ENCODE results near the gene TXLNB. TPM values are rescaled to one million over a fixed set of nuclear protein-coding genes. Genes with fewer than 3 reads are reported as not detected.
"Not testable (repeated sequence)": the region's sequence is repeated elsewhere in the genome, so short reads cannot be mapped to it uniquely, and the experiment has no call there.

TXLNB gene
- total RNA-seq, 2 donors from 2014 or later: 0.31 to 0.32 TPM

DNA sequence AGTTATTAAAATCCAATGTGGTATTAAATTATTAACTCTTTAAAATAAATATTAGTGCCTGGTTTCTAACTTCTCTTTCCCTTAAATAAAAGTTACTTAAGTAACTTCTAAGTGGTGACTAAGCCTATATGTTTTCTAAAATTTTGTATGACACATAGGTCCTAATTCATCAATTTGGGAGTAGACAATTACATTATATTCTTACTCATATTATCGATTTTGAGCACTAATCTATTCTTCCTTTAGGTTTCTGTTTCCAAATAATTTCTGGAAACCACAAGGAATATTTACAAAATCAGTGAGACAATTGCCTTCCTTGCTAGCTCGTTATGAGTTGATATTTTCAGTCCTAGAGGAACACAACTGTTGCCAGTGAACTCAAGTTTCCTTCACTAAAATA, 28.3 kb upstream of the TXLNB start:
- Mint-ChIP-seq H3K27ac (no peak overlapping the region), H3K9me3 (peaks cover 18 to 20% of the 10 kb centered on the region in 2 donors), H3K36me3 (peaks cover 5 to 49% of the 10 kb centered on the region in 2 donors)
- no peak for ATAC-seq
- no peak for DNase-seq (ENCODE audit: low spot score in 2 of 2)

- Mint-ChIP-seq H3K9me3 (peaks cover 3 to 11% of the 10 kb centered on the region in 2 donors), H3K27ac (no peak overlapping the region), H3K36me3 (peaks cover 0 to 25% of the 10 kb centered on the region in 2 donors)
- no peak for DNase-seq (ENCODE audit: low spot score in 2 of 2)
- ATAC-seq: no peak
Observed at GRCh38 chr6:139316622-139317317, 25.0 kb upstream of the TXLNB start.

DNA sequence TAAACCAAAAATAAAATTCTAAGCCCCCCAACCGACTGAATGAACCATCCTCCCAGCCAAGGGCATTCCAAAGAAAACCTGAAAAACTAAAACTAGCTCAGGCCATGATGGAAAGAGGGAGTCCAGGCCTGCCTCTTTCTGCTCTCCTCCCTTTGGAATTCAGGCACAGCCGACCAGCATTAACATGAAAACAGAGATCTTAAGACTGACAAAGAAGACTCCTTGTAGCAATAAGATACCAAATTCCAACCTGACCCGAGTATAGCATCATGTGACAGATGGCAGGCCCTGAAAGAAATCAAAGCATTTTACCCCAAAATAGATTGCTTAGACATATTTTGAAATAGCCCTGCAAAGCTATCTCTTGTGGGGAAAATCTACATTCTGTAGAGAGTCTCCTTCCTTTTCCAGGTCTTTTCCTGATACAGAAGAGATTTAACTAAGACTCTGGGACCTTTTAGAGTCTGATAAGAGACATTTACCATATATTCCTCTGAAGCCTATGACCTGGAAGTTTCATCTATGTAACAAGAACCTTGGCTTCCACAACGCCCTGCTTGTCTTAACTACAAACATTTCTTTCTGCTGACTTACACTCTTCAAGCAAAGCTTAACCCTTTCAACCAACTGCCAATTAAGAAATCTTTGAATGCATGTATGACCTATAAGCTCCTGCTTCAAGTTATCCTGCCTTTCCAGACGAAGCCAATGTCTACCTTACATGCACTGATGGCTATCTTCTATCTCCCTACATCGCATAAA, 22.2 kb upstream of the TXLNB start:
- Mint-ChIP-seq H3K36me3 (peaks cover 0 to 21% of the 10 kb centered on the region in 2 donors), H3K9me3 (peaks cover 3 to 16% of the 10 kb centered on the region in 2 donors), H3K27ac (no peak overlapping the region)
- DNase-seq (ENCODE audit: low spot score in 2 of 2) (no peak), ATAC-seq (no peak)

DNA sequence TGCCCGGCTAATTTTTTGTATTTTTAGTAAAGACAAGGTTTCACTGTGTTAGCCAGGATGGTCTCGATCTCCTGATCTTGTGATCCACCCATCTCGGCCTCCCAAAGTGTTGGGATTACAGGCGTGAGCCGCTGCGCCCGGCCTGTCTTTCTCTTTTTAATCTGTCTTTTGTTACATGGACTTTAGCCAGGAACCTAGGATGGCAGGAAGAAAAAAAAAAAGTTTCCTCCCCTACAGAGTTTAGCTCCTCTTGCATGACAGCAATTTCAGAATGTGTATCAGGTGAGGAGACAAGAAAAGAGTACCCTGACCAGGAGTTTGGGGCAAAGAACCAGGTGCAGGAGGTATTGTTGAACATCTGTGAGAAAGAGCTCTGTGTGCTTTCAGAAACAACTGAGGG, 21.4 kb upstream of the TXLNB start:
- DNase-seq (ENCODE audit: low spot score in 2 of 2) (no peak), ATAC-seq (no peak)
- Mint-ChIP-seq H3K9me3 (peaks cover 3 to 17% of the 10 kb centered on the region in 2 donors), H3K27ac (peak overlapping the region in 1 of 2 donors; percentile 33), H3K36me3 (peaks cover 0 to 25% of the 10 kb centered on the region in 2 donors)

- Mint-ChIP-seq H3K9me3 (peaks cover 0 to 15% of the 10 kb centered on the region in 2 donors), H3K27ac (no peak overlapping the region), H3K36me3 (peaks cover 0 to 19% of the 10 kb centered on the region in 2 donors)
- no peak for ATAC-seq
- no peak for DNase-seq (ENCODE audit: low spot score in 2 of 2)
Observed at GRCh38 chr6:139311831-139312230, 20.0 kb upstream of the TXLNB start.

- H3K27ac Mint-ChIP-seq: peak overlapping the region in 1 of 2 donors; percentile 8
- peaks cover 0 to 9% of the 10 kb centered on the region in 2 donors for H3K9me3 Mint-ChIP-seq
- peak in 1 of 2 donors; percentile 40 for ATAC-seq
- peaks cover 0 to 14% of the 10 kb centered on the region in 2 donors for H3K36me3 Mint-ChIP-seq
- DNase-seq (ENCODE audit: low spot score in 2 of 2): no peak
Observed at GRCh38 chr6:139308936-139309603, 17.3 kb upstream of the TXLNB start.

DNA sequence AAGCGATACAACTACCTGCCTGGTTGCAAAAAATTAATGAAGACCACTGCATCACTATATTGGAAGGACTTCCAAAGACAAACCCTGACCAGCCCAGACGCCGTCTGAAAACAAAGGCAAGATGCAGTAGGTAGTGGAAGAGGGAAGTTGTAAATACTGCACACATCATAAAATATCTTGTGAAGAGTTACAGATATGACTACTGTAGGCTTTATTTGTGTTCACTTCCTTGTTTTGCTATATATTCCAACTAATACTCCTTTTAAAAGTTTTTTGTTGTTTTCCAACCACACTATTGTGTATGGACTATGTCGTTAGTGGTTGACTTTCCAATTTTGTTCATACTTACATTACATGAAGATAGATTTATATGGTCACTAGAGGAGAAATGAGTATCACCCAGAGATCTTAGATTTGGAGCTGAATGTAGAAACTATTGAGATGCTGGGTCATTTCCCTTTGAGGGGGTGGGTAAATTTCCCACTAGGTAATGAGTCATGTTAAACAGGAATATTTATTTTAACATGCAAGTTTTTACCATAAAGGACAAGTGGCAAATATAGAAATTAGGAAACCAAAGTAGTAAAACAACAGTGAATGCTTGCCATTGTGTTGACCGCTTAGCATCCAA, 16.6 kb upstream of the TXLNB start:
- Mint-ChIP-seq H3K9me3 (peaks cover 0 to 9% of the 10 kb centered on the region in 2 donors), H3K27ac (peak overlapping the region; percentile 8 to 75), H3K36me3 (peaks cover 0 to 14% of the 10 kb centered on the region in 2 donors)
- DNase-seq (ENCODE audit: low spot score in 2 of 2): no peak
- peak; percentile 69 to 77 for ATAC-seq

GRCh38 chr6:139306291-139306981, 14.6 kb upstream of the TXLNB start:
- H3K9me3 Mint-ChIP-seq: peaks cover 0 to 9% of the 10 kb centered on the region in 2 donors
- ATAC-seq (no peak), DNase-seq (ENCODE audit: low spot score in 2 of 2) (no peak)
- H3K27ac Mint-ChIP-seq: no peak overlapping the region
- peaks cover 0 to 20% of the 10 kb centered on the region in 2 donors for H3K36me3 Mint-ChIP-seq

GRCh38 chr6:139303185-139303584, 11.4 kb upstream of the TXLNB start:
- peaks cover 0 to 6% of the 10 kb centered on the region in 2 donors for H3K36me3 Mint-ChIP-seq
- H3K27ac Mint-ChIP-seq: no peak overlapping the region
- H3K9me3 Mint-ChIP-seq: no peaks in the 10 kb centered on the region
- DNase-seq (ENCODE audit: low spot score in 2 of 2) (no peak), ATAC-seq (no peak)

- peaks cover 0 to 5% of the 10 kb centered on the region in 2 donors for H3K9me3 Mint-ChIP-seq
- H3K27ac Mint-ChIP-seq: no peak overlapping the region
- peaks cover 0 to 18% of the 10 kb centered on the region in 2 donors for H3K36me3 Mint-ChIP-seq
- ATAC-seq (no peak), DNase-seq (ENCODE audit: low spot score in 2 of 2) (no peak)
Observed at GRCh38 chr6:139297921-139298320, 6.1 kb upstream of the TXLNB start.

GRCh38 chr6:139296927-139297326, 5.1 kb upstream of the TXLNB start:
- ATAC-seq (no peak), DNase-seq (ENCODE audit: low spot score in 2 of 2) (no peak)
- H3K27ac Mint-ChIP-seq: no peak overlapping the region
- peaks cover 0 to 14% of the 10 kb centered on the region in 2 donors for H3K36me3 Mint-ChIP-seq
- peaks cover 0 to 5% of the 10 kb centered on the region in 2 donors for H3K9me3 Mint-ChIP-seq

DNA sequence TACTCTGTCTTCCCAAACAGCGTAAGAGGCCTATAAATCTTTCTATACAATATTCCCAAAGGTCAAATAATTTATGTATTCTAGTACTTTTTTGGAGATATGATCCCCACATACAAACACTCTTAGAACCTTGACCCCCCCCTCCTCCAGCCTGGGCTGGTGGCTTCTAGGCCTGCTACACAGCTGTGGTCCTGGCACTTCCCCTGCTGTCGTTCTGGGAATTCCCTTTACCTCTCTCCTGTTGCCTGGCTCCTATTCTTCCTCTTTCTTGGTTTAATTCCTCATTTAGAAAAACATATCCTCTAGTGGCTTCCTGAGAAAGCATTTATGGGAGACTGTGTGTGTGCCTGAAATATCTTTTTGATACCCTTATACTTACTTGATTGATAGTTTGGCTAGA, 4.1 kb upstream of the TXLNB start:
- Mint-ChIP-seq H3K9me3 (peaks cover 0 to 5% of the 10 kb centered on the region in 2 donors), H3K36me3 (peaks cover 0 to 12% of the 10 kb centered on the region in 2 donors), H3K27ac (no peak overlapping the region)
- ATAC-seq (no peak), DNase-seq (ENCODE audit: low spot score in 2 of 2) (no peak)

DNA sequence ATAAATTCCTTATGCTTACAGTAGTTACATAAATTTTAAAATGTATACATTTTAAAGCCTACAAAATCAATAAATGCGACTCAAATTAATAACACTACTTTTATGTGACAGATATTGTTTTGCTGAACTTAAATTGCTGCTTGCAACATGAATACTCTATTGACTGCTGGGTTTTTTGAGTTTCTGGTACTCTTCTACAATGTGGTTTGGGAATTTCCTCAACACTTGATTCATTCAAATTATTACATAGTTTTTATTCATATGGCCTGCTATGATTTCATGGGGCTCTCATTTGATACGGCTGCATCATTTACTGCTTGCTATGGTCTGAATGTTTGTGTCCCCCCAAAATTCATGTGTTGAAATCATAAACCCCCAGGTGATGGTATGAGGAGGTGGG, 2.3 kb upstream of the TXLNB start:
- ATAC-seq: no peak
- Mint-ChIP-seq H3K27ac (peak overlapping the region in 1 of 2 donors; percentile 60), H3K36me3 (peaks cover 0 to 12% of the 10 kb centered on the region in 2 donors), H3K9me3 (peaks cover 0 to 5% of the 10 kb centered on the region in 2 donors)
- no peak for DNase-seq (ENCODE audit: low spot score in 2 of 2)

DNA sequence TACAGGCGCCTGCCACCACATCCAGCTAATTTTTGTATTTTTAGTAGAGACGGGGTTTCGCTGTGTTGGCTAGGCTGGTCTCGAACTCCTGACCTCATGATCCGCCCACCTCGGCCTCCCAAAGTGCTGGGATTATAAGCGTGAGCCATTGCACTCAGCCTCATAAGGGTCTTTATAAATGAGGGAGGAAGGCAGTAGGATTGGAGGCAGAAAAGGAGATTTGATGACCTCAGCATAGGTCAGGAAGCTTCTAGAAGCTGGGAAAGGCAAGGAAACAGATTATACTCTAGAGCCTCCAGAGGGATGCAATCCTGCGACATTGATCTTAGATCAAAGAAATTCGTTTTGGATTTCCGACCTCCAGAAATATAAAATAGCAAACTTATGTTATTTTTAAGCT, 1.4 kb upstream of the TXLNB start:
- Mint-ChIP-seq H3K27ac (peak overlapping the region; percentile 94 to 96), H3K36me3 (peaks cover 0 to 12% of the 10 kb centered on the region in 2 donors)
- ATAC-seq; DNase-seq (ENCODE audit: low spot score in 2 of 2); H3K9me3 Mint-ChIP-seq: not testable (repeated sequence)

- peaks cover 0 to 8% of the 10 kb centered on the region in 2 donors for H3K36me3 Mint-ChIP-seq
- peaks cover 0 to 16% of the 10 kb centered on the region in 2 donors for H3K9me3 Mint-ChIP-seq
- DNase-seq (ENCODE audit: low spot score in 2 of 2) (no peak), ATAC-seq (peak; percentile 34 to 44)
- H3K27ac Mint-ChIP-seq: peak overlapping the region; percentile 94 to 96
Observed at GRCh38 chr6:139290787-139291311, 949 bp downstream of the TXLNB start.

- Mint-ChIP-seq H3K9me3 (peaks cover 0 to 14% of the 10 kb centered on the region in 2 donors), H3K36me3 (peaks cover 0 to under 1% of the 10 kb centered on the region in 2 donors), H3K27ac (no peak overlapping the region)
- DNase-seq (ENCODE audit: low spot score in 2 of 2) (no peak), ATAC-seq (no peak)
Observed at GRCh38 chr6:139289233-139289632, 2.6 kb downstream of the TXLNB start.

All from activated naive CD4-positive, alpha-beta T cell treated with anti-CD3 and anti-CD28 coated beads, Interleukin-2, amount 50 U/mL, for 72 hours (primary cell).